Neuronal stem cell (in vitro differentiated cells): Measurements from ENCODE around the gene CAVIN2.

Source experiments
- DNase-seq: peaks from one replicate; pipeline ENCODE4 v3.0.0-alpha.2; 2013; ENCODE audit warnings: low spot score
- H2AFZ ChIP-seq: one replicate; pipeline ENCODE4 v1.6.1; 2013; ENCODE audit warnings: mild to moderate bottlenecking, low read length, inconsistent platforms
- H2AK5ac ChIP-seq: 2 replicates; pipeline ENCODE4 v1.6.1; 2013; ENCODE audit warnings: low read depth, mild to moderate bottlenecking, inconsistent platforms, low read length, moderate library complexity, mixed read lengths
- H2BK120ac ChIP-seq: 2 replicates; pipeline ENCODE4 v1.6.1; 2013; ENCODE audit warnings: low read depth, mild to moderate bottlenecking, inconsistent platforms, low read length, moderate library complexity, mixed read lengths
- H2BK12ac ChIP-seq: one replicate; pipeline ENCODE4 v1.6.1; 2013; ENCODE audit warnings: low read length, inconsistent platforms
- H2BK15ac ChIP-seq: 2 replicates; pipeline ENCODE4 v1.6.1; 2013; ENCODE audit warnings: mild to moderate bottlenecking, low read length, inconsistent platforms, mixed read lengths
- H2BK5ac ChIP-seq: one replicate; pipeline ENCODE4 v1.6.1; 2013; ENCODE audit warnings: inconsistent platforms, mild to moderate bottlenecking, low read length, moderate library complexity
- H3K14ac ChIP-seq: one replicate; pipeline ENCODE4 v1.6.1; 2013; ENCODE audit warnings: low read length, inconsistent platforms
- H3K18ac ChIP-seq: 2 replicates; pipeline ENCODE4 v1.6.1; 2013; ENCODE audit warnings: low read length, inconsistent platforms
- H3K23ac ChIP-seq: 2 replicates; pipeline ENCODE4 v1.6.1; 2013; ENCODE audit warnings: low read depth, mild to moderate bottlenecking, mixed read lengths, low read length, inconsistent platforms; ENCODE audit not compliant: poor library complexity
- H3K27ac ChIP-seq: replicated peaks from 3 replicates; pipeline ENCODE4 v1.5.1; 2013; ENCODE audit warnings: low read length, inconsistent platforms
- H3K27me3 ChIP-seq, 3 experiments: 2 replicates each; pipeline ENCODE4 v1.6.1; 2013; ENCODE audit warnings: low read length in 3 of 3, mild to moderate bottlenecking in 2 of 3, inconsistent platforms in 1 of 3, low read depth in 1 of 3, mixed read lengths in 1 of 3, moderate library complexity in 1 of 3; ENCODE audit not compliant: control insufficient read depth in 3 of 3, insufficient read depth in 3 of 3
- H3K36me3 ChIP-seq, 2 donors: replicated peaks in 1 of 2; 2 replicates each; pipeline ENCODE4 v1.6.1; 2013; ENCODE audit warnings: low read length in 2 of 2; ENCODE audit not compliant: control insufficient read depth in 2 of 2, insufficient read depth in 2 of 2
- H3K4ac ChIP-seq: 2 replicates; pipeline ENCODE4 v1.6.1; 2013; ENCODE audit warnings: inconsistent platforms, mild to moderate bottlenecking, low read length, moderate library complexity
- H3K4me1 ChIP-seq, 2 donors: 1 replicate in 1 of 2; 2 replicates in 1 of 2; pipeline ENCODE4 v1.6.1; 2013; ENCODE audit warnings: low read length in 2 of 2, low read depth in 1 of 2; ENCODE audit not compliant: control insufficient read depth in 2 of 2, insufficient read depth in 1 of 2
- H3K4me2 ChIP-seq: one replicate; pipeline ENCODE4 v1.6.1; 2013; ENCODE audit warnings: mild to moderate bottlenecking, low read length, inconsistent platforms; ENCODE audit not compliant: insufficient read depth, poor library complexity, severe bottlenecking
- H3K4me3 ChIP-seq, 2 donors: 2 replicates each; pipeline ENCODE4 v1.5.1; 2013; ENCODE audit warnings: low read length in 2 of 2, mild to moderate bottlenecking in 2 of 2, inconsistent platforms in 1 of 2, moderate library complexity in 1 of 2
- H3K79me1 ChIP-seq: one replicate; pipeline ENCODE4 v1.6.1; 2013; ENCODE audit warnings: low read depth, mild to moderate bottlenecking, inconsistent platforms, low read length, moderate library complexity
- H3K9ac ChIP-seq: one replicate; pipeline ENCODE4 v1.6.1; 2013; ENCODE audit warnings: mild to moderate bottlenecking, low read depth, low read length, inconsistent platforms; ENCODE audit not compliant: poor library complexity
- H3K9me3 ChIP-seq, 2 donors: replicated peaks in 1 of 2; 2 replicates each; pipeline versions ENCODE3 to v1.6.1; 2013; ENCODE audit warnings: low read length in 2 of 2, mild to moderate bottlenecking in 2 of 2, inconsistent platforms in 1 of 2, low read depth in 1 of 2, mixed read lengths in 1 of 2, moderate library complexity in 1 of 2; ENCODE audit not compliant: control insufficient read depth in 2 of 2, insufficient read depth in 1 of 2
- H4K8ac ChIP-seq: one replicate; pipeline ENCODE4 v1.6.1; 2013; ENCODE audit warnings: low read depth, mild to moderate bottlenecking, inconsistent platforms, low read length, moderate library complexity
- H4K91ac ChIP-seq: one replicate; pipeline ENCODE4 v1.6.1; 2013; ENCODE audit warnings: low read length, low read depth, mild to moderate bottlenecking, inconsistent platforms; ENCODE audit not compliant: poor library complexity
- WGBS, 2 donors: extraction: QIAGEN DNeasy Blood & Tissue Kit; methylation state at CpG; one replicate each; pipeline ENCODE4 v1.1.7; 2013; ENCODE audit warnings: missing lambda C conversion rate in 2 of 2, mixed read lengths in 1 of 2; ENCODE audit not compliant: insufficient read length in 2 of 2, insufficient replicate concordance in 1 of 2; ENCODE audit errors: extremely low coverage in 2 of 2; 5-methylcytosine and 5-hydroxymethylcytosine counted together

The CAVIN2 gene

DNA sequence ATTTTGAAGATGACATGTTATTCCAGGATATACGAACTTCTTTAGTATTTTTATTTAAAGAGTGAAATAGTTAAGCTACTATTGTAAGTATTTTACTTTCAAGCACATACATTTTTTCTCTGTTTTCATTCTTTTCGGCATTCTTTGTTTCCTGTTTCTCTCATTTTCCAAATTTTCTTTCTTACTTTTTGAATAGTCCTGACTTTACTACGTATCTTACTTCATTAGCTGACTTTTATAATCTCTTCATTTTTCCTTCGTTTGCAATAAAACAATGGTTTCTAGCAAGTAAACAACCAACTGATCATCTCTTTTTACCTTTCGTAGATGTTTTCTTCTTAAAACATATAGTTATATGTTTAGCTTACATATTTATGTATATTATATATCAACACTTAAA is 11.8 kb downstream of the CAVIN2 start:
- Histone ChIP-seq H3K9me3 (peaks cover 0 to 4% of the 10 kb centered on the region in 2 donors), H2AFZ (no peak overlapping the region), H3K27me3 (no peaks in the 10 kb centered on the region), H2BK5ac (no peak overlapping the region), H3K14ac (no peak overlapping the region), H3K18ac (no peak overlapping the region), H4K91ac (no peak overlapping the region), H3K4me2 (no peak overlapping the region), H3K23ac (no peak overlapping the region), H4K8ac (no peak overlapping the region), H3K79me1 (no peaks in the 10 kb centered on the region), H3K4me1 (peaks cover 5 to 21% of the 10 kb centered on the region in 2 donors), H3K4me3 (no peak overlapping the region), H3K9ac (no peak overlapping the region), H2BK12ac (no peak overlapping the region), H3K27ac (no peak overlapping the region), H2BK15ac (no peak overlapping the region), H3K36me3 (no peaks in the 10 kb centered on the region), H3K4ac (no peak overlapping the region), H2BK120ac (no peak overlapping the region), H2AK5ac (no peak overlapping the region)
- DNase-seq, result no peak
- no CpG with 5 or more reads among the region's 5 CpGs for WGBS, 2 donors

DNA sequence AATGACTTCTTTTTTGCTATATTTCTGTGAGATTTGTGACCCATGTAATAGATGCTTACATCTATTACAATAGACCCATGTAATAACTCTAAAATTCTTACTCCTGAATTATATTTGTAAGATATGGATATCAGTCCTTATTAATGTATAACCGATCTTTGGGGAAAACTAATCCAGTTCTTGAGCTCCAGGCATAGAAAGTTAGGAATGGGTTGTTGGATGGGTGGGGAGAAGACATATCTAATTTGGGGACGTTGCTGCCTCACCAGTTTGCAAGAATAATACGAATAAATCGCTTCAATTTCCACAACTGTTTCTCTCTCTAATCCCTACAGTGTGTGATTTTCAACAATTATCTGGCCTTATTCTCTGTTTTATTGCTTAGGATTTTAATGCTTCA is 13.5 kb downstream of the CAVIN2 start:
- DNase-seq, result no peak
- Histone ChIP-seq H3K14ac (no peak overlapping the region), H4K91ac (no peak overlapping the region), H2BK12ac (no peak overlapping the region), H3K18ac (no peak overlapping the region), H3K23ac (no peak overlapping the region), H3K9ac (no peak overlapping the region), H3K79me1 (no peaks in the 10 kb centered on the region), H3K36me3 (no peaks in the 10 kb centered on the region), H3K4me3 (no peak overlapping the region), H3K4ac (no peak overlapping the region), H2AFZ (peak overlapping the region; percentile 1), H3K4me2 (no peak overlapping the region), H2BK120ac (no peak overlapping the region), H2BK15ac (no peak overlapping the region), H3K9me3 (no peaks in the 10 kb centered on the region), H2BK5ac (no peak overlapping the region), H3K4me1 (peaks cover 5 to 22% of the 10 kb centered on the region in 2 donors), H3K27me3 (no peaks in the 10 kb centered on the region), H2AK5ac (no peak overlapping the region), H3K27ac (no peak overlapping the region), H4K8ac (no peak overlapping the region)
- no CpG with 5 or more reads among the region's 4 CpGs for WGBS, 2 donors

DNA sequence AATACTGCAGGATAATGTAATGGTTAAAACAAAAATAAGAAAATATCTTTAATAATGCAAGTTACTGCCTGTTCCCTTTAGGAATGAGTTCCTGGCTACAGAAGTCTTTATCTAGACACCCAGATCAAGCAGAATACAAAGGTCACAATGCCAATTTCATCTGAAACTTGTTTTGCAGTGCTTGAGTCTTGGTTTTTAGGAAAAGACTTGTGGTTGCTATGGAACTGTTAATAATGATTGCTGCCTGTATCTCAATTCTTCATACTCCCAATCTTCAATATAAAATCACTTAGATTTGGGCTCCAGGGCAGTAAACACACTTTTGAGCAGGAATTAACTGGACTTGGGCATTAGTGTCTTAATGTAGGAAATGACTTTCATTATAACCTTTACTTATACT is 14.2 kb downstream of the CAVIN2 start:
- H3K9me3 ChIP-seq, result no peaks in the 10 kb centered on the region
- H3K4ac ChIP-seq, result no peak overlapping the region
- no peaks in the 10 kb centered on the region for H3K36me3 ChIP-seq

DNA sequence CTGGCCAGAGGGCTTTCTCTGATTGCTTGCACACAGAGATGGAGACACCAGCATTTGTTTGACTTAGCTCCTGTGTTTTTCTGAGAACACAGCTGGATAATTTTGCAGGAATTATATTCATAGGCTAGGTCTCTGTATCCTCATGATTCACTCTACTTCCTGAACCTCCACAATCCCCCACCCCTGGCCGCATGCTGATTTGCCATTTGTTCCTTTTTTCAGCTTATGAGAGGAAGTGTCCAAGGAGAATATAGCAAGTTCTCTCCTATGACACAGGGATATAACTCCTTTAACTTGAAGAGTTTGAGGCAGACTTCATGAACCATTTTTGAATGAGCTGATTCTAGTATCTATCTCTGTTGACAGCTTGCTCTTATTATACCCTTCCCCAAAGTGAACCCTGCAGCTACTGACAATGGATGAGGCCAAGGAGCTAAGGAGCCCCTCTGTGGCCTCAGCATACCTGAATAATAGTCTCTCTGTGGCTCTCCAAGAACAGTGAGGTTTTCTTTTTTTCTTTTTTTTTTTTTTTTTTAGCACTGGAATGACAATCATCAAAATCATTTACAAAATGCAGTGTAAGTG is 15.4 kb downstream of the CAVIN2 start:
- Histone ChIP-seq H3K4ac (no peak overlapping the region), H3K27ac (no peak overlapping the region)

More for the DNA sequence above, 14.2 kb downstream of the CAVIN2 start:
- Histone ChIP-seq H3K23ac (no peak overlapping the region), H3K9ac (no peak overlapping the region), H3K4me3 (no peak overlapping the region), H2BK5ac (no peak overlapping the region), H3K27ac (no peak overlapping the region), H4K91ac (no peak overlapping the region), H2AK5ac (no peak overlapping the region), H3K27me3 (no peaks in the 10 kb centered on the region), H3K4me1 (peaks cover 5 to 22% of the 10 kb centered on the region in 2 donors), H2BK120ac (no peak overlapping the region), H3K18ac (no peak overlapping the region), H3K79me1 (no peaks in the 10 kb centered on the region), H4K8ac (no peak overlapping the region), H2AFZ (no peak overlapping the region), H3K4me2 (no peak overlapping the region), H2BK15ac (no peak overlapping the region), H3K14ac (no peak overlapping the region), H2BK12ac (no peak overlapping the region)
- DNase-seq, result no peak

More for the DNA sequence above, 15.4 kb downstream of the CAVIN2 start:
- no peak overlapping the region for H3K4me2 ChIP-seq
- H2BK12ac ChIP-seq, result no peak overlapping the region
- DNase-seq, result no peak
- H3K14ac ChIP-seq, result no peak overlapping the region
- H4K8ac ChIP-seq, result no peak overlapping the region
- peaks cover 5 to 22% of the 10 kb centered on the region in 2 donors for H3K4me1 ChIP-seq
- no peak overlapping the region for H3K23ac ChIP-seq
- no peaks in the 10 kb centered on the region for H3K79me1 ChIP-seq
- H2BK15ac ChIP-seq, result no peak overlapping the region
- H2AFZ ChIP-seq, result peak overlapping the region; percentile 62
- no peaks in the 10 kb centered on the region for H3K36me3 ChIP-seq
- H3K27me3 ChIP-seq, result peaks cover 0 to 2% (median 0%) of the 10 kb centered on the region in 3 experiments
- no peak overlapping the region for H2AK5ac ChIP-seq
- no peak overlapping the region for H3K18ac ChIP-seq
- H4K91ac ChIP-seq, result no peak overlapping the region
- no peak overlapping the region for H2BK120ac ChIP-seq
- H3K9ac ChIP-seq, result no peak overlapping the region
- no peaks in the 10 kb centered on the region for H3K9me3 ChIP-seq
- no peak overlapping the region for H3K4me3 ChIP-seq
- no peak overlapping the region for H2BK5ac ChIP-seq
- no CpG with 5 or more reads among the region's 1 CpG for WGBS, 2 donors
